WERI-Rb-1 (cell line): ENCODE results near the gene KLHL25.

Experiments used
- DNase-seq: peaks from one replicate; pipeline ENCODE4 v3.0.0-alpha.2; 2020
- H3K27ac ChIP-seq: fragments of 250-450 bp; sonication (Bioruptor Pico); 2 replicates; pipeline ENCODE4 v1.5.1; 2020; ENCODE audit warnings: mild to moderate bottlenecking, moderate library complexity
- H3K27me3 ChIP-seq: fragments of 250-450 bp; sonication (Bioruptor Pico); 2 replicates; pipeline ENCODE4 v1.5.1; 2021; ENCODE audit warnings: mild to moderate bottlenecking, low read depth, moderate library complexity; ENCODE audit not compliant: insufficient read depth, severe bottlenecking
- H3K36me3 ChIP-seq: fragments of 250-450 bp; sonication (Bioruptor Pico); 2 replicates; pipeline ENCODE4 v1.5.1; 2020; ENCODE audit warnings: mild to moderate bottlenecking, moderate library complexity
- H3K4me3 ChIP-seq: 2 replicates; pipeline ENCODE4 v1.5.1; 2011; ENCODE audit warnings: low read depth, mild to moderate bottlenecking, control low read depth, low read length
- H3K9me3 ChIP-seq: fragments of 250-450 bp; sonication (Bioruptor Pico); 2 replicates; pipeline ENCODE4 v1.5.1; 2021; ENCODE audit warnings: mild to moderate bottlenecking, moderate library complexity; ENCODE audit not compliant: severe bottlenecking
- TF ChIP-seq, protein P1 (sequence below): IDR thresholded peaks from 2 replicates; pipeline ENCODE4 v1.5.1; 2011; ENCODE audit warnings: low read depth, mild to moderate bottlenecking, control low read depth, inconsistent platforms, low read length

Gene KLHL25

DNA sequence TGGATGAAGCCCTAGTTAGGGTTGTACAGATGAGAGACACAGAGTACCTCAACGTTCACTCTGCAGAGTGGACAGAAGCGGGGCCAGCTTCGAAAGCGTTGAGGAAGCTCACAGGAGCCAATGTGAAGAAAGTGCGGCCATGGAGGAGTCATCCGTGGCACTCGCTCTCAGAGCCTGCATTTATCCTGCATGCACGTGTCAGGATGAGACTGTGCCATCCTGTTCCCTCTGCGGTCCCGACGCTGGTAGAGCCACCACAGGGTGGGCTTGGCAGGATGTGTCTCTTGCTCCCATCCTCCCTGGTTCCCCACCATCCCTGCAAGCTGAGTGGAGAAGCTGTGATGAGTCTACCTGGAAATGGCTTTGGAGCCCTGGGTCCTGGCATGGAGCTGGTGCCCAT is 39.3 kb downstream of the KLHL25 start:
- H3K27me3 ChIP-seq = no peaks in the 10 kb centered on the region
- no peaks in the 10 kb centered on the region for H3K9me3 ChIP-seq
- DNase-seq = no peak
- H3K4me3 ChIP-seq = no peak overlapping the region
- TF ChIP-seq, protein P1, sequence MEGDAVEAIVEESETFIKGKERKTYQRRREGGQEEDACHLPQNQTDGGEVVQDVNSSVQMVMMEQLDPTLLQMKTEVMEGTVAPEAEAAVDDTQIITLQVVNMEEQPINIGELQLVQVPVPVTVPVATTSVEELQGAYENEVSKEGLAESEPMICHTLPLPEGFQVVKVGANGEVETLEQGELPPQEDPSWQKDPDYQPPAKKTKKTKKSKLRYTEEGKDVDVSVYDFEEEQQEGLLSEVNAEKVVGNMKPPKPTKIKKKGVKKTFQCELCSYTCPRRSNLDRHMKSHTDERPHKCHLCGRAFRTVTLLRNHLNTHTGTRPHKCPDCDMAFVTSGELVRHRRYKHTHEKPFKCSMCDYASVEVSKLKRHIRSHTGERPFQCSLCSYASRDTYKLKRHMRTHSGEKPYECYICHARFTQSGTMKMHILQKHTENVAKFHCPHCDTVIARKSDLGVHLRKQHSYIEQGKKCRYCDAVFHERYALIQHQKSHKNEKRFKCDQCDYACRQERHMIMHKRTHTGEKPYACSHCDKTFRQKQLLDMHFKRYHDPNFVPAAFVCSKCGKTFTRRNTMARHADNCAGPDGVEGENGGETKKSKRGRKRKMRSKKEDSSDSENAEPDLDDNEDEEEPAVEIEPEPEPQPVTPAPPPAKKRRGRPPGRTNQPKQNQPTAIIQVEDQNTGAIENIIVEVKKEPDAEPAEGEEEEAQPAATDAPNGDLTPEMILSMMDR = no peak
- no peaks in the 10 kb centered on the region; the same call in none of the 2 replicates for H3K36me3 ChIP-seq
- H3K27ac ChIP-seq = no peak overlapping the region

DNA sequence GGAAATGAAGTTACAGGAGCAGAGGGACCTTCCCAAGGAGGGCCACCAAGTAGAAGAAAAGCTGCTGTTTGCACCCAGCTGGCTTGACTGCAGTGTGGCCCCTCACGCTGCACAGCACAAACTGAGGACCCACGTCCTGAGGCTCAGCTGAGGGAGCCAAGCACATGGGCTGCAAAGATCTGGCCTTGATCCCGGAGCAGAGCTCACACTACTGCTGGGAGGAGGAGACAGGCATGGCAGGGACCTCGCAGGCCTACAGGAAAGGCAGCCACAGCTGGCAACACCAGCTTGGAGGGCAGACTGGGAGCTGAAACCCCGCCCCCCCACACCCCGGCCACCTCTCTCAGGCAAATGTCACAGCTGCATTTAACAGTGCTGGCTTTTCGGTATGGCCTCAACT is 39.7 kb downstream of the KLHL25 start:
- H3K27ac ChIP-seq = no peak overlapping the region
- no peaks in the 10 kb centered on the region for H3K9me3 ChIP-seq
- no peak for DNase-seq
- H3K36me3 ChIP-seq = no peaks in the 10 kb centered on the region; the same call in none of the 2 replicates
- no peak overlapping the region for H3K4me3 ChIP-seq
- TF ChIP-seq, protein P1 = no peak
- H3K27me3 ChIP-seq = no peaks in the 10 kb centered on the region

DNA sequence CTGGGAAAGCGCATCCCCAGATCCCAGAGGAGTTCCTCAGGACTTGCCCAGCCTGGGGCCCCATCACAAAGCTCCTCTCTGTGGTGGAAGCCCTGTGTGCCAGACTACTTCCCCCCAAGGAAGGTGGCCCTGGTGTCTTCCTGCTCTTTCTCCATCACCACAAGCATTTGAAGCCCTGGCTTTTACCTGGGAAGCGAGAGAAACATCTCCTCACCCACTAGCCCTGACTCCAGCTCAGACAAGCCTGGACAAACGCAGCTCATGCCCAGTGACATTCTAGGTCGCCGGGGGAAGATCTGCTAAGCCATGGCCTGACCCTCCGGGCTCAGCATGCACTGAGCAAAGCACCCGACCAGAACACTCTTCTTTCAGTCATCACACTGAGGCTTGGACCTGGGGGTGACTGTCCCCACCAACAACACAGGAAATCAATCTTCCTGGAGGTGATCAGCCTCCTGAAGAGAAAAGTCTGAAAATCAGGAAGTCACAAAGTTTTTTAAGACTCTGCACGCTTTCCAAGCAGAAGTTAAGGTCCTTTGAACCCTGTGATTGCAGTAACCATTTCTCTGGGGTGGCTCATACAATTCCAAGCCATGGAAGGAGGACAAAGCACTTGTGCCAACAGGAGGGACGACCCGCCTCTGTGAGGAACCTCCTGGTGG is 40.8 kb downstream of the KLHL25 start:
- TF ChIP-seq, protein P1 = no peak
- Histone ChIP-seq H3K36me3 (peaks cover 6% of the 10 kb centered on the region), H3K9me3 (no peaks in the 10 kb centered on the region), H3K27ac (no peak overlapping the region), H3K27me3 (no peaks in the 10 kb centered on the region), H3K4me3 (no peak overlapping the region)
- no peak for DNase-seq

DNA sequence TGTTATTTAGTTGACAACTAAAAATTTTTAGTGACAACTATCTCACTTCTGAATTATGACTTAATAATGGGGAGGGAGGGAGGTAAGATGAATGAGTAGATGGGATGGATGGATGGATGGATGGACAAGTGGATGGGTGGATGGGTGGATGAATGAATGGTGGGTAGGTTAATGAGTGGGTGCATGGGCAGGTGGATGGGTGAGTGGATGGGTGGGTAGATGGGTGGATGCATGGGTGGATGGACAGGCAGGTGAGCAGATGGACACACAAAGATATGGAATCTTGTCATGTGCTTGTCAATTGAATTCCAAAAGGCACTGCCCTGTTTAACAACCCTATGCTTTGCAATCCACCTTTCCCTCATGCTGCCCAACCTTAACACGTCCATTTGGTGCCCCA is 41.5 kb downstream of the KLHL25 start:
- H3K9me3 ChIP-seq = no peaks in the 10 kb centered on the region
- no peak overlapping the region for H3K27ac ChIP-seq
- no peak overlapping the region for H3K4me3 ChIP-seq
- TF ChIP-seq, protein P1 = no peak
- H3K27me3 ChIP-seq = no peaks in the 10 kb centered on the region
- DNase-seq = no peak
- H3K36me3 ChIP-seq = peaks cover 13% of the 10 kb centered on the region

DNA sequence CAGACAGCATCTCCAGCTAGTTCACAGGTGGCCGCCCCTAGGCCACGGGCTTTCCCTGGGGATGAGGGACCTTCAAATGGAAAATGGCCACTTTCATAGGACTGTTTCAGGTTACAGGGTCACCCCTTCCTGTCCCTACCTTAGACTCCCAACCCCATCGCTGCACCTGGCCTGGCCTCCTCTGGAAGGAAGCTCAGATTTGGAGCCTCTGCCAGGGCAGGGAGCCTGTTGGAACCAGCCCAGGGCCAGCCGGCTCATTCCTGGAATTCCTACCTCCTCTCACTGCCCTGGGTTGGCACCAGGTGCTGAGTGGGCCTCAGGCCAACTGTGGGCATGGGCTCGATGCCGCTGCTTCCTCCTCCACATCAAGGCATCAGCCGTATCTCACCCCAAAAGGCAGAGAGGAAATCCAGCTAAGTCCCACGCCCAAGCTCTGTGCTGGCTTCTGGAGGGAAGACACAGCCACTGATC is 42.2 kb downstream of the KLHL25 start:
- TF ChIP-seq, protein P1 = no peak
- no peak for DNase-seq
- no peaks in the 10 kb centered on the region for H3K9me3 ChIP-seq

DNA sequence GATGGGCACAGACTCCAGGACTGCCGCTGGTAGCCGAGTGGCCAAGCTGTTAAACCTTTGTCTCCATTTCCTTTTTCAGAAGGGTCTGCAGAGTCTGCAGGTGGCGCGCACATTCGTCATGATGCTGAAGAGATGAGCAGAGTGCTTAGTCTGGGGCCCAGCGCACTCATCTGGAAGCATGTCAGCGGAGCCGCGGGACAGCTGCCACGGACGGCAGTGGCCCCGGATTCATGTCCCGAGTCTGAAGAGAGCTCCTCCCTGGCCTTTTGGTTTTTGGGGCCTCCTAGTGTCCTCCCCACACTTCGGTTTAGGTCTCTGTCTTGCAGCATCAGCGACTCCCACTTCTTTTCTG is 42.6 kb downstream of the KLHL25 start:
- Histone ChIP-seq H3K9me3 (no peaks in the 10 kb centered on the region), H3K4me3 (no peak overlapping the region), H3K27ac (no peak overlapping the region), H3K36me3 (peaks cover 24% of the 10 kb centered on the region), H3K27me3 (no peaks in the 10 kb centered on the region)
- DNase-seq = no peak
- TF ChIP-seq, protein P1 = no peak

More for the DNA sequence above, 42.2 kb downstream of the KLHL25 start:
- no peak overlapping the region for H3K27ac ChIP-seq
- H3K36me3 ChIP-seq = peaks cover 20% of the 10 kb centered on the region
- H3K27me3 ChIP-seq = no peaks in the 10 kb centered on the region
- no peak overlapping the region for H3K4me3 ChIP-seq
